Ramos (cell line): ENCODE results near the gene RDH5.

Source experiments
- in situ Hi-C: fragments of 300-500 bp; cut with MboI; formaldehyde crosslinking; loops from one replicate; pipeline ENCODE4 v1.14.3; 2022; ENCODE audit warnings: low sequenced_read_pairs; ENCODE audit not compliant: unreplicated experiment

RDH5 gene

GRCh38 chr12:55695349-55695748, 24.8 kb upstream of the RDH5 start:
- in situ Hi-C loops = no loop called here

GRCh38 chr12:55696141-55696540, 24.1 kb upstream of the RDH5 start:
- in situ Hi-C loops = no loop called here

- in situ Hi-C loops = no loop called here
Measured at GRCh38 chr12:55696796-55697462, 23.3 kb upstream of the RDH5 start.

DNA sequence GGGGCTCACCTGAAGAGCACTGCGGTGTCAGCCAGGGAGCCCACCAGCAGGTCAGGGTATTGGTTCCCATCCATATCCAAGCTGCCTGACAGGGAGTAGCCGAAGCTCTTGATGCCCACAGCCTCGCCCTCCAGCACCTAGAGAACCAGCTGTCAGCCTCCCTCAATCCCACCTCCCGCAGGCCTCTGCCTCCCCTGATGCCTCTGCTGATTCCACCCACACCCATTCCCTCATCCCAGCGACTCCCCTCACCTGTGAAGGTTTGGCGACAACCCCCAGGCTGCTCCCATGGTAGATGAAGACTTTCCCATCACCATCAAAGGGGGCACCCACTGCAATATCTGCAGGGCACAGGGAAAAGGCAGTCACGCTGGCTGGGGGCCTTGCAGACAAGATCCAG, 22.5 kb upstream of the RDH5 start:
- in situ Hi-C loops = no loop called here

DNA sequence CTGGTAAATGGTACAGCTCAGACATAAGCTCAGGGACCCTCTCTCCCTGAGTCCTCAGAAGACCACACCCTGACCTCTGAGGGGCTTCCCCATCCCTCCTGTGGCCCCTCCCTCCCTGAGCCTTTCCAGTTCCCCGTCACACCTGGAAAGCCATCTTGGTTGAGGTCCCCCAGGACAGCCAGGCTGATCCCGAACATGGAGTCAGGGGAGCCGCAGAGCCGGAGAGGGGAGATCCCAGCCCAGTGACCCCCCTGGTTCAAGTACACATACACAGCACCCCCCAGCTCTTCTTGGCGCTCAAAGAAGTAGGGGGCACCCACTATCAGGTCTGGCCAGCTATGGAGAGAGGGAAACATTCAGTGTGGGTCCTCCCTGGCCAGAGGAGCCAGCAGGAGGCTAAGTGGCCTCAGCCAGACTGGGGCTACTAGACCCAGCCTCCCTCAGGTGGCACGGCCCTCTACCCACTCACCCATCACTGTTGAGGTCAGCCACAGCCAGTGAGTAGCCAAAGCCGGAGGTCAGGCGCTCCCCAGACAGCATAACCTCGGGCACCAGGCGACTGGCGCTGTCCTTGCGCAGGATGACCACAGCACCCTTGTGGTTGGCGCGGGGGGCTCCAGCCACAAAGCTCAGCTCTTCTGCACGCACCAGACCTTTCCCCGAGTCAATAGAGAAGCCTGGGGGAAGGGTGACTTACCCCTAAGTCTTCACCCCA, 21.8 kb upstream of the RDH5 start:
- in situ Hi-C loops = no loop called here

GRCh38 chr12:55698965-55699364, 21.2 kb upstream of the RDH5 start:
- in situ Hi-C loops = no loop called here

DNA sequence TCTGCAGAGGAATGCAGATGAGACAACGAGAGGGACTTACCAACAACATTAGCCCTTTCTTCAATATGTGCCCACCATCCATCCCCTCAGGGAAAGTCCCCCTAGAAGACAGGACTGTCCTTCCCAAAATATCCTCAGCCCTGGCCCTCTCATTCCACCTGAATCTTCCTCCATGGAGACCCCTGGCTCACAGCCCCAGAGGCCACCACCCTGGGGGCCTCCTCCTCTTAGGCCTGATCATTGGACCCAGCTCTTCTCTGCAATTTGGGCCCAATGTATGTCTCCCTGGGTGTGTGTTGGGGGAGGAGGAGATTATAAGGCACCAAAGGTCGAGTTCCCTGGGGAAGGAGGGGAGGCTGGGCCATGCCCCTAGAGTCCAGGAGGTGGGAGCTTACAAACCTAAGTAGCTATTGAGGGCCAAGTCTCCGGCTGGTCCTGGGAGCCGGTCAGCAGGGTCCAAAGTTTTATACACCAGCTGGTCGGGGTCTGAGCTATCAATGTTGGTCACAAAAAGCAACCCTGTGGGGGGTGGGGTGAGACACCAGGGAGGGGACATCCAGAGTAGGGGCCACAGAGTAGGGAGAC, 20.6 kb upstream of the RDH5 start:
- in situ Hi-C loops = no loop called here

GRCh38 chr12:55700255-55701018, 19.8 kb upstream of the RDH5 start:
- in situ Hi-C loops = no loop called here

DNA sequence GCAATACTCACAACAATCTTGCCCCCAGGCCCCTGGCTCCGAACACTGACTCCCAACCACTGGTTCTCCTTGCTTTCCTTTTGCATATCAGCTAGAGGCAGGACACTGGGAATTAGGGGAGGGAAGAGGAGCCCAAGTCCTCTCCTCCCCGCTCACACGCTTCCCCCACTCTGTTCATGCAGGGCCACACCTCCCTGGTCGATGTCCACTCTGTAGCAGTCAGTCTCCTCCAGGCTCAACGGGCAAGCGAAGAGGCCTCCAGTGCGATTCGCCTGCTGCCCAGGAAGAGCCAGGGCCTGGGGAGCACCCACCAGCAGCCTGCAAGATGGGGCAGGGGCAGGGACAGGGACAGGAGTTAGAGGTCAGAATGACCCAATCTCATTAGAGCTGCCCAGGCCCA, 17.3 kb upstream of the RDH5 start:
- in situ Hi-C loops = no loop called here

DNA sequence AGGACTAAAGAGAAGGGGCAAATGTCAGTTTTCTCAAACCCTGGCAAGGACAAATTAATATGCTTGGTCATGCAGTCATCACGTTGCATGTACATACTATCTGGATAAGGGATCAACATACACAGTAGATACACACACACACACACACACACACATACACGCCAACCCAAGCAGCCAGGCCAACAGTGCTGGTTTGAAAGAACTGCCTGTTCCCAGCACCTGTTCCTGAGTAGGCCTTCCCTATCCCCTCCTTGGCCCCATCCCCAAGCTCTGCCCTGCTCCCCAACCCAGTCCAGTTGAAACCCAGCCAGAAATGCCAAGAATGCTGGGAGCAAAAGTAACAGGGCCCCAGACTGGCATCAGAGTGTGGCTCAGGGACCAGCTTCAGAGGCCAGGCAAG, 16.9 kb upstream of the RDH5 start:
- in situ Hi-C loops = no loop called here

- in situ Hi-C loops = no loop called here
Measured at GRCh38 chr12:55703901-55704761, 16.1 kb upstream of the RDH5 start.

GRCh38 chr12:55704824-55705718, 15.1 kb upstream of the RDH5 start:
- in situ Hi-C loops = no loop called here

DNA sequence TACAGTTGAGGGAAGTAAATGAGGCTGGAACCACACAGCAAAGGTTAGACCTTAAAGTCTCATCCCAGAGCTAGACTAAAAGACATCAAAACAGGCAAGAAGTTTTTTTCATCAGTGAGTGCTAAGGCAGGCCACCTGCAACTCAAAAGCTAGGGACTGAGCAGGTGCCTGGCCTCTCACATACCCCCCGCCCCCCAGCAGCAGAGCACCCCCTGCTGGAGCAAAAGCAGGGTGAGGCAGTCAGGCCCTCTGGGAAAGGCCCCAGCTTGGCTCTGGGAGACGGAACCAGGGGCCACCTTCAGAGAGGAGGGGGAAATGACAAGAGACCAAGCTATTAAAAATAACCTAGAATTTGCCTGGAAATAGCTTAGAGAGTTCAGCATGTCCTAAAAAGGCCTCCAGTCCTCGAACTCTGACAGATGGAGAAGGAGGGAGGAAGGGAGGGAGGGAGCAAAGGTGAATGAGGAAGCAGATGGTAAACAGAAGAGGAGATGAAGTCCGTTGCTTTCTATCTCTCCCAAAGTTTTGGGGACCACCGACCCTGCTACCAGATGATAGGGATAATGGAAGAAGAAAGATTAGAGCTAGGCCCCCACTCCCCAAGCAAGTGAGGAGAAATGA, 14.3 kb upstream of the RDH5 start:
- in situ Hi-C loops = no loop called here

- in situ Hi-C loops = no loop called here
Measured at GRCh38 chr12:55706568-55707218, 13.5 kb upstream of the RDH5 start.

DNA sequence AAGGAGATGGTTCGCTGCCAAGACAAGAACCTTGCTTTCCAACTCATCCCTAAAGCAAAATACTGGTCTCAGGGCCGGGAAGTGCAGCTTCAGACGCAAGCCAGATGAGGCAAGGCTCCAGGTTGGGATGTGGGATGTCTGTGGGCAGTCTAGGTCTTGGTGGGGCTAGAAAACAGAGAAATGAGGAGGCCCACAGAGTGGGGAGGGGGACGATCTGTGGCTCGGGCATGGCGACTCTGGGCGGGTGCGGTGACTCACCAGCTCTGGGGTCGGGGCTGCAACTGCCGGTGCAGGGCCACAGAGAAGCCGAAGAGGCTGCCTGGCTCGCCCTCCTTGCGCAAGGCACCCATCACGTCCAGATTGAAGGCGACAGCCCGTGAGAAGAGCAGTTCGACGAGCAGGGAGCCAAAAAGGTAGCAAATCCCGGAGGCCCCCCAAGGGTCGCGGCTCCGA, 12.9 kb upstream of the RDH5 start:
- in situ Hi-C loops = no loop called here

DNA sequence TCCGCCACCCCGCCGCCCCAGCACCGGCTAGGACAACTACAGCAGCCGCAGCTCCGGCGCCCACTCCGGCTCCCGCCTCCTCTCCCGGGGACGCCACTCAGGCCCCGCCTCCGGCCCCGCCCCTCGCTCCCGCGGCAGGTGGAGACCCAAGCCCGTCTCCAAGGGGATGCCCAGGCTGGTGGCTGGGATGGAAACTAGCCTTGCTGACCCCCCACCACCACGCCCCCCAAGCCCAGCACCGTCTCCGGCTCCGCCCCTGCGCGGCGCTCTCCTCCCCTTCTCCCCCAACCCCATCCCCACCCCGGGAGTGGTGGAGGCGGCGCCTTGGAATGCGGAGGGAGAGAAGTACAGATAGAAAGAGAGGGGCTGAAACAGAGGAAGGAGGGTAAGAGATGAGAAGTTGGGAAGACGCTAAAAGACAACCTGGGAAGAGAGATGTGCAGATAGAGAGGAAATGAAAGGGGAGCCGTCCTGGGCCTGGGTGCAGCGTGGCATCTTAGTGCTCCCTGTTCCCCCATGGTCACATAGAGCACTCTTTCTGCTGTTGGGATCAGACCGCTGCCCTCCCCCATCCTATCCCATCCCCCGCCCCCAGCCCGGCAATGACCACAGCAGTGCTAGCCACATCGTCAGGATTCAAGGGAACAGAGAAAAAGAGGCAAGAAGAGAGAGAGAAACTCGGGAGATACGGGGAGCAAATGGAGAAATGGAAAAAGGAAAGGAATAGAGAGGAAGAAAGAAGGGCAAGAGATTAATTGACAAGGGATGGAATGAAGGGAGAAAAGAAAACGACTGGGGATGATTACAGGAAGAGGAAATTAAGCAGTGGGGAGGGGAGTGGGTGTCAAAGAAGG, 12.1 kb upstream of the RDH5 start, which contains the start of gene ITGA7:
TSS of gene ITGA7 (minus strand) at position 64 of the 854 bp plus-strand sequence. CDS start 222 bp downstream, outside the sequence.
- in situ Hi-C loops = no loop called here

DNA sequence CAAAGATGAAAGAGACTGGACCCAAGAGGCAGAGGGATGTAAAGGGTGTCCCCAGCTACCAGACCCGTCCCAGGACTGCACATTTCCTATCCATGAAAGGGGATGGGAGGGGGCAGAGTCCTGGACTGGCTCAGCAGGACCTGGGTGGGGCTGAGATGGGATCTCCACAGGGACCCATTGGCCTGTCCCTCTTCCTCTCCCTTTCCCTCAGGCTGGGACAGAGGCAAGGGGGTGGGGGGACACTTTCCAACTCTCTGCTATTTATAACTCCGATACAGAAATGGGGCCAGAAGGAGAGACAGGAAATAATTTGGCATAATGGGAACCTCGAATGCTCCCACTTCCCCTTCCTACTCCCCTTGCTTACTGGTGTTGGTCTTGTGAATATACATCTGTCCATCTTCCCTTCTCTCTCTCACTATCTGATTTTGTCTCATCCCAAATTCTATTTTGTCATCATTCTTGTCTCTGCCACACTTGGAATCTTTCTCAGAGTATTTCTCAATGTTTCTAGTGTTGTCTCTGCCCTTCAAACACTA, 11.4 kb upstream of the RDH5 start:
- in situ Hi-C loops = no loop called here
